ENCODE data around the gene COL24A1. TPM values are rescaled to one million over a fixed set of nuclear protein-coding genes. Genes with fewer than 3 reads are reported as not detected.

The COL24A1 gene
- total RNA-seq, 1 experiment from 2014 or later, result not detected

DNA sequence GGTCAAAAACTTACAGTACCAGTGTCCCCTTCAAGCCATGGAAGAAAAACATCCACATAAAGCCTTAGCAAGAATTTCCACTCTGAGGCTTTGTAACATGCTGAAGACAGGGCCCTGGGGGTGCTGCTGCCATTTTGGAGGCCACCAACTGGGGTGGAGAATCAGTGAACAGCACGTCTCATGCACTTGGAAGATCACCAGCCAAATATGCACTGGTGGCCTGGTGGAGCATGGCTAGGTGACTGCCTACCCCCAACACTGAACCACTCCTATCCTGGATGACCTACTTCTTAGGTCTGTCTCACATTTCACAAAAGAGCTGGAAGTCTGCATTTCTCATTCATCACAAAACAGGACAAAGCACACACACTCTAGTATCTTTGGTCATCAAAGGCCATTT, 126.4 kb downstream of the COL24A1 start:
- no peak for DNase-seq (ENCODE audit: low read depth, low spot score)
- no peaks in the 10 kb centered on the region for H3K36me3 ChIP-seq (ENCODE audit: control insufficient read depth in 1 of 2, insufficient read depth in 2 of 2, low read length in 2 of 2)
- no TSS peak for BruUV-seq (replicated peaks)
- ChIA-PET POLR2A (no interaction called here), CTCF (interaction anchor here (1.5 kb wide), 1 partner anchor 12 kb away, joined by 5 read pairs; no protein-coding TSS in a partner anchor), RAD21 (ENCODE audit: low non-redundant PET in 1 of 2, low total read pairs in 2 of 2, uncharacterized antibody in 2 of 2, unreplicated experiment in 2 of 2) (no interaction called here)
- no peak overlapping the region for H3K9ac ChIP-seq (ENCODE audit: low read length)
- intact Hi-C loops (cut with micrococcal nuclease), result no loop called here
- no peak for ATAC-seq
- no peak overlapping the region for H3K4me2 ChIP-seq (ENCODE audit: low read length)
- no peak overlapping the region for H3K4me3 ChIP-seq (replicated peaks in 1 of 2; ENCODE audit: low read depth in 1 of 2, low read length in 2 of 2)
- TF ChIP-seq SRF (IDR thresholded peaks at IDR 0.05; ENCODE audit: low read depth), result no peak
- TF ChIP-seq ZFX (IDR thresholded peaks at IDR 0.05), result no peak
- H3K27ac ChIP-seq (ENCODE audit: low read depth, low read length), result no peak overlapping the region
- H3K9me3 ChIP-seq (ENCODE audit: control insufficient read depth in 1 of 2, insufficient read depth in 1 of 2, low read depth in 1 of 2, low read length in 2 of 2), result no peaks in the 10 kb centered on the region
- no peaks in the 10 kb centered on the region for H3K4me1 ChIP-seq (ENCODE audit: control insufficient read depth in 1 of 2, insufficient read depth in 2 of 2, low read length in 2 of 2)
- no peaks in the 10 kb centered on the region for H4K20me1 ChIP-seq (ENCODE audit: insufficient read depth)
- H3K27me3 ChIP-seq (ENCODE audit: insufficient read depth, low read length), result no peaks in the 10 kb centered on the region
- no peak overlapping the region for H2AFZ ChIP-seq (ENCODE audit: low read depth, low read length, poor library complexity, severe bottlenecking)
- no peaks in the 10 kb centered on the region for H3K79me2 ChIP-seq (ENCODE audit: insufficient read depth, low read length)
- no peaks in the 10 kb centered on the region for H3K9me2 ChIP-seq (ENCODE audit: insufficient read depth)

GRCh38 chr1:86018283-86018923, 138.2 kb downstream of the COL24A1 start:
- DNase-seq (ENCODE audit: low read depth, low spot score) (peak; percentile 12), ATAC-seq (peak; percentile 70)
- H3K4me3 ChIP-seq (replicated peaks in 1 of 2; ENCODE audit: low read depth in 1 of 2, low read length in 2 of 2), result no peak overlapping the region
- no TSS peak for BruUV-seq (replicated peaks)
- H3K79me2 ChIP-seq (ENCODE audit: insufficient read depth, low read length), result no peaks in the 10 kb centered on the region
- H3K9me3 ChIP-seq (ENCODE audit: control insufficient read depth in 1 of 2, insufficient read depth in 1 of 2, low read depth in 1 of 2, low read length in 2 of 2), result no peaks in the 10 kb centered on the region
- CTCF ChIA-PET, result interaction anchor here (0.6 to 1.5 kb wide), 22 partner anchors 8 to 412 kb away, joined by 3 to 8 read pairs (median 4); partner anchors contain the start of gene ZNHIT6
- no peaks in the 10 kb centered on the region for H3K27me3 ChIP-seq (ENCODE audit: insufficient read depth, low read length)
- POLR2A ChIA-PET, result no interaction called here
- H3K36me3 ChIP-seq (ENCODE audit: control insufficient read depth in 1 of 2, insufficient read depth in 2 of 2, low read length in 2 of 2), result no peaks in the 10 kb centered on the region
- intact Hi-C loops (cut with micrococcal nuclease), result loop anchor here (1.0 kb wide), 2 partner anchors 405 to 710 kb away; no protein-coding TSS in a partner anchor
- no peaks in the 10 kb centered on the region for H4K20me1 ChIP-seq (ENCODE audit: insufficient read depth)
- RAD21 ChIA-PET (ENCODE audit: low non-redundant PET in 1 of 2, low total read pairs in 2 of 2, uncharacterized antibody in 2 of 2, unreplicated experiment in 2 of 2), result interaction anchor here in 1 of 2 experiments (0.8 kb wide), 1 partner anchor 412 kb away, joined by 3 read pairs; no protein-coding TSS in a partner anchor
- TF ChIP-seq TCF7L2 (IDR thresholded peaks at IDR 0.05; ENCODE audit: borderline replicate concordance, extremely low read depth, insufficient read depth, insufficient read length) (no peak), RAD21 (IDR thresholded peaks at IDR 0.05; ENCODE audit: low read depth) (peak; percentile 54)
- TF ChIP-seq, protein P1, sequence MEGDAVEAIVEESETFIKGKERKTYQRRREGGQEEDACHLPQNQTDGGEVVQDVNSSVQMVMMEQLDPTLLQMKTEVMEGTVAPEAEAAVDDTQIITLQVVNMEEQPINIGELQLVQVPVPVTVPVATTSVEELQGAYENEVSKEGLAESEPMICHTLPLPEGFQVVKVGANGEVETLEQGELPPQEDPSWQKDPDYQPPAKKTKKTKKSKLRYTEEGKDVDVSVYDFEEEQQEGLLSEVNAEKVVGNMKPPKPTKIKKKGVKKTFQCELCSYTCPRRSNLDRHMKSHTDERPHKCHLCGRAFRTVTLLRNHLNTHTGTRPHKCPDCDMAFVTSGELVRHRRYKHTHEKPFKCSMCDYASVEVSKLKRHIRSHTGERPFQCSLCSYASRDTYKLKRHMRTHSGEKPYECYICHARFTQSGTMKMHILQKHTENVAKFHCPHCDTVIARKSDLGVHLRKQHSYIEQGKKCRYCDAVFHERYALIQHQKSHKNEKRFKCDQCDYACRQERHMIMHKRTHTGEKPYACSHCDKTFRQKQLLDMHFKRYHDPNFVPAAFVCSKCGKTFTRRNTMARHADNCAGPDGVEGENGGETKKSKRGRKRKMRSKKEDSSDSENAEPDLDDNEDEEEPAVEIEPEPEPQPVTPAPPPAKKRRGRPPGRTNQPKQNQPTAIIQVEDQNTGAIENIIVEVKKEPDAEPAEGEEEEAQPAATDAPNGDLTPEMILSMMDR (IDR thresholded peaks at IDR 0.05 in 2 of 3, conservative IDR thresholded peaks at IDR 0.05 in 1 of 3; ENCODE audit: borderline replicate concordance in 1 of 3, insufficient read depth in 1 of 3, low read depth in 2 of 3, low read length in 2 of 3), result peak; percentile 57 to 88 (median 77); a peak in 5 of 6 replicates
- peaks cover 3% of the 10 kb centered on the region; the same call in 1 of the 2 replicates for H3K9me2 ChIP-seq (ENCODE audit: insufficient read depth)
- H3K4me1 ChIP-seq (ENCODE audit: control insufficient read depth in 1 of 2, insufficient read depth in 2 of 2, low read length in 2 of 2), result no peaks in the 10 kb centered on the region
- H2AFZ ChIP-seq (ENCODE audit: low read depth, low read length, poor library complexity, severe bottlenecking), result peak overlapping the region; percentile 72
- no peak overlapping the region for H3K9ac ChIP-seq (ENCODE audit: low read length)
- no peak overlapping the region for H3K27ac ChIP-seq (ENCODE audit: low read depth, low read length)
- H3K4me2 ChIP-seq (ENCODE audit: low read length), result no peak overlapping the region

Measured in HCT116 (cell line).